ENCODE measurements around the gene TEX13D. TPM values are rescaled to one million over a fixed set of nuclear protein-coding genes. Genes with fewer than 3 reads are reported as not detected.

Gene TEX13D
- total RNA-seq, 1 experiment from 2014 or later: 0.15 TPM

DNA sequence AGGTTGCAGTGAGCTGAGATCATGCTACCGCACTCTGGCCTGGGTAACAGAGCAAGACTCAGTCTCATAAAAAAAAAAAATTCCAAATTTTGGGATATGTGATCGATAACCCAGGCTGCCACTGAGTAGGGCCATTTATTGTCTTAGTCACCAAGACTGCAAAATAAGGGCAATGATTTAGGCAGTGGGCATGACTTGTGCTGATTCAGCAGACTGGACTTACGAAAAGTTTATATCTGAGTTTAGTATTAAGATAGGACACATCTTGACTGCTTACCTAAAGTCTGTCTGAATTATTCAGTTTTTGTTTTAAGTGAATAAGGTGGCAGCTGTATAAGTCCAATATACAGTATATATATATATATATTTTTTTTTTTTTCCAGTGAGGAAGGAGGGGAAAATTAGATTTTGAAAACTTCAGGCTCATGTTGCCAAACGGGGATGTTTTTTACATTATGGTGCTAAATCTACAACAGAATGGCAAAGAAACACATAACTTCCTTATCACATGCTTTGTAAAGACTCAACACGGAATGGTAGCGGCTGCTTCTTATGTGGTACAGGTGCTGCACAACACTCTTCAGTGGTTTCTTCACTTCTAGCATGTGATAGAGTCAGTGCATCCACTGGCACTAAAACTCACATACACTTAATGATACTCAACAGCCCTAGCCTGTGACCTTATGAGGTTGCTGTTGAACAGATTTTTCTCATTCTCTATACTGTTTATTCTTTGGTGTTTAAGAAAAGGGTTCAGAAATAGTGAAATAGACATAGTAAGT is 6.5 kb downstream of the TEX13D start:
- no peaks in the 10 kb centered on the region for H3K4me1 ChIP-seq (ENCODE audit: control insufficient read depth in 1 of 2, insufficient read depth in 2 of 2, low read length in 2 of 2)
- no peak overlapping the region for H2AFZ ChIP-seq (ENCODE audit: low read depth, low read length, poor library complexity, severe bottlenecking)
- no peaks in the 10 kb centered on the region for H3K79me2 ChIP-seq (ENCODE audit: insufficient read depth, low read length)
- H3K9me3 ChIP-seq (ENCODE audit: control insufficient read depth in 1 of 2, insufficient read depth in 1 of 2, low read depth in 1 of 2, low read length in 2 of 2): no peaks in the 10 kb centered on the region
- ChIA-PET CTCF (no interaction called here), RAD21 (ENCODE audit: low non-redundant PET in 1 of 2, low total read pairs in 2 of 2, uncharacterized antibody in 2 of 2, unreplicated experiment in 2 of 2) (no interaction called here), POLR2A (no interaction called here)
- DNase-seq (ENCODE audit: low read depth, low spot score): no peak
- H4K20me1 ChIP-seq (ENCODE audit: insufficient read depth): no peaks in the 10 kb centered on the region
- H3K36me3 ChIP-seq (ENCODE audit: control insufficient read depth in 1 of 2, insufficient read depth in 2 of 2, low read length in 2 of 2): no peaks in the 10 kb centered on the region
- H3K27ac ChIP-seq (ENCODE audit: low read depth, low read length): no peak overlapping the region
- H3K4me2 ChIP-seq (ENCODE audit: low read length): no peak overlapping the region
- intact Hi-C loops (cut with micrococcal nuclease): no loop called here
- ATAC-seq: no peak
- no peak overlapping the region for H3K4me3 ChIP-seq (replicated peaks in 1 of 2; ENCODE audit: low read depth in 1 of 2, low read length in 2 of 2)
- no peaks in the 10 kb centered on the region; the same call in 1 of the 2 replicates for H3K27me3 ChIP-seq (ENCODE audit: insufficient read depth, low read length)
- no TSS peak for BruUV-seq (replicated peaks)
- H3K9me2 ChIP-seq (ENCODE audit: insufficient read depth): no peaks in the 10 kb centered on the region
- TF ChIP-seq ZBTB33 (IDR thresholded peaks at IDR 0.05; ENCODE audit: extremely low read depth, insufficient replicate concordance, low read length) (no peak), CTCF (IDR thresholded peaks at IDR 0.05 in 2 of 3, conservative IDR thresholded peaks at IDR 0.05 in 1 of 3; ENCODE audit: borderline replicate concordance in 1 of 3, insufficient read depth in 1 of 3, low read depth in 2 of 3, low read length in 2 of 3) (no peak), EZH2phosphoT487 (IDR thresholded peaks at IDR 0.05; ENCODE audit: borderline replicate concordance) (no peak), SIN3A (IDR thresholded peaks at IDR 0.05; ENCODE audit: low read depth) (no peak), FOSL1 (IDR thresholded peaks at IDR 0.05; ENCODE audit: low read depth) (no peak), MAX (IDR thresholded peaks at IDR 0.05) (no peak), YY1 (IDR thresholded peaks at IDR 0.05; ENCODE audit: extremely low read depth, insufficient replicate concordance, low read depth, low read length) (no peak), EGR1 (IDR thresholded peaks at IDR 0.05; ENCODE audit: low read depth) (no peak), TCF7L2 (IDR thresholded peaks at IDR 0.05; ENCODE audit: borderline replicate concordance, extremely low read depth, insufficient read depth, insufficient read length) (no peak), CBX3 (IDR thresholded peaks at IDR 0.05; ENCODE audit: low read depth) (no peak), POLR2A (IDR thresholded peaks at IDR 0.05; ENCODE audit: borderline replicate concordance, extremely low read depth, insufficient read depth, insufficient read length) (no peak), SRF (IDR thresholded peaks at IDR 0.05; ENCODE audit: low read depth) (no peak), EZH2 (IDR thresholded peaks at IDR 0.05) (no peak), REST (IDR thresholded peaks at IDR 0.05; ENCODE audit: low read depth) (no peak), ZFX (IDR thresholded peaks at IDR 0.05) (no peak), JUND (IDR thresholded peaks at IDR 0.05) (no peak), POLR2AphosphoS5 (IDR thresholded peaks at IDR 0.05; ENCODE audit: low read depth, low read length) (no peak)
- H3K9ac ChIP-seq (ENCODE audit: low read length): no peak overlapping the region
